GM13977 (cell line): ENCODE results near the gene CUTC.
"Not testable (repeated sequence)": the region's sequence is repeated elsewhere in the genome, so short reads cannot be mapped to it uniquely, and the experiment has no call there.

Experiments used
- DNase-seq: peaks from one replicate; pipeline ENCODE4 v3.0.0; 2012; ENCODE audit warnings: low spot score
- CTCF ChIP-seq: IDR thresholded peaks from 2 replicates; pipeline ENCODE4 v1.5.1; 2012; ENCODE audit warnings: mild to moderate bottlenecking, control low read depth; ENCODE audit not compliant: insufficient read depth; ENCODE audit errors: extremely low read depth, missing control alignments
- in situ Hi-C: fragments of 300-500 bp; cut with MboI; formaldehyde crosslinking; loops from one replicate; pipeline ENCODE4 v1.12.0; 2022; ENCODE audit warnings: low sequenced_read_pairs, low pct_unique_long_range_greater_than_20kb, mixed read lengths, inconsistent platforms; ENCODE audit not compliant: unreplicated experiment

CUTC gene

DNA sequence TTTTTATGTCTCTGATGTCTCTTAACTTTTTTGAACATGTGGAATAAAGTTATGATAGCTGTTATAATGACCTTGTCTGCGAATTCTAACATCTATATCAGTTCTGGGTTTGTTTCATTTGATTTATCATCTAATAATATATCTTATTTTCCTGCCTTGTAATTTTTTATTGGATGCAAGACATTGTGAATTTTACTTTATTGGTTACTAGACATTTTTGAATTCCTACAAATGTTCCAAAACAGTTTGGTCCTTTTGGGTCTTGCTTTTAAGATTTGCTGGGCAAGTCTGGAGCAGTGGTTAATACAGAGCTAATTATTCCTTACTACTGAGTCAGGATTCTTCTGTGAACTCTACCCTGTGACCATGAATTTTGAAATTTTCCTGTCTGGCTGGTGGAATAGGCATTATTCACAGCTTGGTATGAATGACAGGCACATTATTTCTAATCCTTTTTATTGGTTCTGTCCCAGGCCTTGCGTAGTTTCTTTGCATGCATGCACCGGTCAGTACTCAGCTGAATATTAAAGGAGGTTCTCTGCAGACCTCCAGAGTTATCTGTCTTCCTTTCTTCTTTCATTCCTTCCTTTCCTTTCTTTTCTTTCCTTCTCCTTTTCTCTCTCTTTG is 9.0 kb downstream of the CUTC start:
- DNase-seq, result no peak
- in situ Hi-C loops, result no loop called here
- no peak for TF ChIP-seq CTCF

- in situ Hi-C loops, result no loop called here
- no peak for TF ChIP-seq CTCF
- DNase-seq, result no peak
Observed at GRCh38 chr10:99742254-99742653, 10.2 kb downstream of the CUTC start.

DNA sequence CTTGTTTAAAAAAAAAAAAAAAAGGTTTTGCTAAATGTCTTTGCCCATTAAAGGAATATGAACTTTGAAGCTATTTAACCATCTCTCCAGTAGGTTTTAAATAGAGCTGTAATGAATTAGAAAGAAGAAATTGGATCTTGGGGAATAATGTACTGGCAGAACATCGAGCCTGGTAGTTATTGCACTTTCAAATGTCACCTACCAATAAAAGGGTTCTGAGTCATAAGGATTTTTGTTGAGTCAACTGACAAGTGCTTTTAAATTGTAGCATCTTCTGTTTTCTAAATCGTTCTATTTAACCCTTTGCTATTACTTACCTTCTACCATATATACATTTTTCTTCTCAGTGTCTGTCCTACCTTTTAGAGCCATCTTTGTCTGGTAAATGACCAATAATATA is 10.7 kb downstream of the CUTC start:
- DNase-seq, result no peak
- in situ Hi-C loops, result no loop called here
- no peak for TF ChIP-seq CTCF

DNA sequence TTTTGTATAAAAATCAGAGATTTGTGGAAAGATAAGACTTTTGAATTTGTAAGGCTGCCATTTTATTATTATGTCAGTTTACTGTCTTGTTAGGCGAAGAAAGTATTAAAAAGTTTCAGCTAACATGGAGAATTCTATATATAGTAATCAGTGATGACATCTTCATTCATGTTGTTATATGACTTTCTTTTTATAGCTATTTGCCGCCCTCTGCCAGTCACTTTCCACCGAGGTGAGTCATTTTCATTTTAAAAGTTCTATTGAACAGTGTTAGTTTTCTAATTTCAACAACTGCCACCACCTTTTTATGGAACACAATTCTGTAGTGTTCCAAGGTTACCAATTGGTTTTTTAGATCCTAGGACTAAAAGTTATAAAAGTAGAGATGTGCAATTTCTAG is 11.8 kb downstream of the CUTC start:
- TF ChIP-seq CTCF, result no peak
- no peak for DNase-seq
- in situ Hi-C loops, result no loop called here

DNA sequence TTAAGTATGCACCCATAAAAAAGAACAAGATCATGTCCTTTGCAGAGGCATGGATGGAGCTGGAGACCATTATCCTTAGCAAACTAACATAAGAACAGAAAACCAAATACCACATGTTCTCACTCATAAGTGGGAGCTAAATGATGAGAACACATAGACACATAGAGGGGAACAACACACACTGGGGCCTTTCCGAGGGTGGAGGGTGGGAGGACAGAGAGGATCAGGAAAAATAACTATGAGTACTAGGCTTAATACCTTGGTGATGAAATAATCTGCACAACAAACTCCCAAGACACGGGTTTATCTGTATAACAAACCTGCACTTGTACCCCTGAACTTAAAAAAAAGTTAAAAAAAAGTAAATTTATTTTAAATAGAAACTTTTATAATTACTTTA is 14.1 kb downstream of the CUTC start:
- in situ Hi-C loops, DNase-seq: not testable (repeated sequence)

GRCh38 chr10:99748823-99749451 is 16.9 kb downstream of the CUTC start:
- in situ Hi-C loops, result no loop called here
- no peak for DNase-seq
- TF ChIP-seq CTCF, result no peak

GRCh38 chr10:99750641-99751040 is 18.6 kb downstream of the CUTC start:
- in situ Hi-C loops, result no loop called here

More at GRCh38 chr10:99750641-99751040, 18.6 kb downstream of the CUTC start:
- TF ChIP-seq CTCF, result no peak
- no peak for DNase-seq
